ENCODE results near the gene PEDS1. TPM values are rescaled to one million over a fixed set of nuclear protein-coding genes. Genes with fewer than 3 reads are reported as not detected.

PEDS1 gene
- total RNA-seq, 1 experiment from 2014 or later = 29.7 TPM

DNA sequence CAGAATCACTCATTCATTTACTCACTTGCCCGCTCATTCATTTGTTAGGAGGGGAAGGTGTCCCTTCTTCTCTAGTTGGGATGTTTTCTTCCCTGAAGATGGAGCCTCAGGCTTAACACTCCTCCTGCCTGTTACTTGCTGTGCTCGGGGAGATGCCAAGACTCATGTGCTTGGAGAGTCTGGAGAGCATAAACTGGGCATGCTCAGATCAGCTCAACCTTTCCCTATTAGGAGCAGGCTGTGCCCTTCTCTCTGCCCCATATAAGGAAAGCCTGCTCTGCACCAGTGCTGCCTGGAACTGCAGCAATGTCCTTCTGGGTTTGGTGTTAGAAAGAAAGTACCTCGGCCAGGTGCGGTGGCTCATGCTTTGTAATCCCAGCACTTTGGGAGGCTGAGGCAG, 22.5 kb downstream of the PEDS1 start:
- no peak overlapping the region for H3K27ac ChIP-seq (ENCODE audit: low read length)
- no peaks in the 10 kb centered on the region for H4K20me1 ChIP-seq (ENCODE audit: insufficient read depth, low read depth, low read length)
- H3K9me2 ChIP-seq (replicated peaks; ENCODE audit: insufficient read depth, low read length) = no peaks in the 10 kb centered on the region
- no peak overlapping the region for H2AFZ ChIP-seq (ENCODE audit: low read length)
- H3K4me2 ChIP-seq (ENCODE audit: low read depth, low read length, poor library complexity, severe bottlenecking) = no peak overlapping the region
- H3K9me3 ChIP-seq (ENCODE audit: low read length) = no peaks in the 10 kb centered on the region
- no peak overlapping the region for H3K9ac ChIP-seq (ENCODE audit: low read length)
- no peaks in the 10 kb centered on the region for H3K4me1 ChIP-seq (ENCODE audit: low read length)
- DNase-seq = no peak
- H3K36me3 ChIP-seq (ENCODE audit: insufficient read depth, low read length) = peaks cover 11% of the 10 kb centered on the region; the same call in 1 of the 2 replicates
- H3K27me3 ChIP-seq (ENCODE audit: low read length) = no peaks in the 10 kb centered on the region
- peaks cover 9% of the 10 kb centered on the region; the same call in 1 of the 2 replicates for H3K79me2 ChIP-seq (ENCODE audit: low read length)
- H3K4me3 ChIP-seq (ENCODE audit: low read length) = no peak overlapping the region

DNA sequence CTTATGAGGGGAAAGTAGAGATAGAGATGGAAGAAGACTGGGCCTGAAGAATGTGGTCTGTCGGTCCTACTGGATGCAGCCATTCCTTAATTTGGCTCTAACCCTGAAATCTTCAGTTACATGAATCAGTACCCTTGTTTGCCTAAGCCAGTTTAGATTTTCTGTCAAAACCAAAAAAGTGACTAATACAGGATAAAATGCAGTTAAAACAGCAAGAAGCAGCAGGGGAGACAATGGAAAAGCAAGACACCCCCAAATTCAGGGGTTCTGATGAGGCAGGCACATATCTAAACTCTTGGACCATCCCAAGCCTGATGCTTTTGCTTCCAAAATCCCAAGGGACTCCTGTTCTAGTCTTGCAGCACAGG, 23.2 kb downstream of the PEDS1 start:
- DNase-seq = no peak
- Histone ChIP-seq H3K9me3 (ENCODE audit: low read length) (no peaks in the 10 kb centered on the region), H3K4me1 (ENCODE audit: low read length) (no peaks in the 10 kb centered on the region), H3K79me2 (ENCODE audit: low read length) (0 out of 2 replicates have a peak, but pooled peaks cover 5% of the 10 kb centered on the region), H3K27me3 (ENCODE audit: low read length) (no peaks in the 10 kb centered on the region), H3K9ac (ENCODE audit: low read length) (no peak overlapping the region), H3K27ac (ENCODE audit: low read length) (no peak overlapping the region), H4K20me1 (ENCODE audit: insufficient read depth, low read depth, low read length) (no peaks in the 10 kb centered on the region), H3K36me3 (ENCODE audit: insufficient read depth, low read length) (peaks cover 10% of the 10 kb centered on the region; the same call in 1 of the 2 replicates), H3K4me3 (ENCODE audit: low read length) (no peak overlapping the region), H2AFZ (ENCODE audit: low read length) (no peak overlapping the region), H3K9me2 (replicated peaks; ENCODE audit: insufficient read depth, low read length) (no peaks in the 10 kb centered on the region), H3K4me2 (ENCODE audit: low read depth, low read length, poor library complexity, severe bottlenecking) (no peak overlapping the region)

DNA sequence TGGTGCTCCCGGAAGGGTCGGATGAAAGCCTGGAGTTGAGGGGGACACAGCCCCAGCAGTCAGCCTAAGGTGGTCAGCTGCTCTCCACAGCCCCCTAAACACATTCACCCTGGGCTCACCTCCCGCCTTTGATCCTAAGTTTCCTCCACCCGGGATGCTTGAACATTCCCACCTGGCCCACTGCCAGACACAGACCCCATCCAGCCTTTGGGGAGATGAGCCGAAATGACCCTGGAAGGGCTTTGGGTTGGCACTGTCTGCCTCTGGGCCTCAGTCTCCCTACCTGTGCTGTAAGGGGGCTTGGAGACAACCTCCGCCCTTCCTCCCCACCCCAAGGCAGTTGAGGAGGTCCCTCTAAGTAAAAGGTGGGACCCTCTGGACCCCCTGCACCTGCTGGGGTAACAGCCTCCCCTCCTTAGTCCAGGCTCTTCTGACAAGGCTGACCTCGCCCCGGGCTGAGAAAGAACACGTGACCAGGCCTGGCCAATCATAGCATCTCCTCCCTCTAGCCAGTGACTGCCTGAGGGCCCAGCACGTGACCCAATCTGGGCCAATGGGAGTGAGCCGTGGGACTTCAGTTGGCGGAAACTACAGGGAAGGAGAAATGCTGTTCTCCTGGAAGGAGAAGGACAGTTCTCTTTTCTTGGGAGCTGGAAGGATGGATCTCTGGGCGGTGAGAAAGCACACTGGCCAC, 23.7 kb downstream of the PEDS1 start:
- no peak overlapping the region for H3K4me3 ChIP-seq (ENCODE audit: low read length)
- no peak overlapping the region for H3K9ac ChIP-seq (ENCODE audit: low read length)
- no peak overlapping the region for H2AFZ ChIP-seq (ENCODE audit: low read length)
- no peaks in the 10 kb centered on the region for H3K9me3 ChIP-seq (ENCODE audit: low read length)
- no peak overlapping the region for H3K27ac ChIP-seq (ENCODE audit: low read length)
- H3K9me2 ChIP-seq (replicated peaks; ENCODE audit: insufficient read depth, low read length) = no peaks in the 10 kb centered on the region
- H3K4me2 ChIP-seq (ENCODE audit: low read depth, low read length, poor library complexity, severe bottlenecking) = no peak overlapping the region
- H3K4me1 ChIP-seq (ENCODE audit: low read length) = no peaks in the 10 kb centered on the region
- H4K20me1 ChIP-seq (ENCODE audit: insufficient read depth, low read depth, low read length) = no peaks in the 10 kb centered on the region
- peak; percentile 49 for DNase-seq
- H3K36me3 ChIP-seq (ENCODE audit: insufficient read depth, low read length) = peaks cover 10% of the 10 kb centered on the region; the same call in 1 of the 2 replicates
- no peaks in the 10 kb centered on the region for H3K27me3 ChIP-seq (ENCODE audit: low read length)
- 0 out of 2 replicates have a peak, but pooled peaks cover 5% of the 10 kb centered on the region for H3K79me2 ChIP-seq (ENCODE audit: low read length)

DNA sequence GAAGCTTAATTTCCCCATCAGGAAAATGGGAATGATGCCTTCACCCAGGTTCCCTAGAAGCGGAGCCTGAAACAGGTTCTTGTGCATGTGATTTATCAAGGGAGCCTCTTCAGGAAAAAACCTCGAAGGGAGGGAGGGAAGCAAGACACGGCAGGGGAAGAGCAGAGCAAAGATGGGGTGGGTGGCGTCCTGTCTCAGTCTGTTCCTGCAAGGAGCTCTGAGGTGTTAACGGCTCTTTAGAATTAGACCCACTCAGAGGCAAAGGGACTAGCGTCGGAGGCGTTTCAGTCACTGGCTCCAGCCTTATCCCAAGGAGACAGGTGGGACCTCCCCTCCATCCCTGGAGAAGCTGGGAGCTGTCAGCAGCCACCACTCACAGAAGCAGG, 25.0 kb downstream of the PEDS1 start:
- no peaks in the 10 kb centered on the region for H4K20me1 ChIP-seq (ENCODE audit: insufficient read depth, low read depth, low read length)
- no peaks in the 10 kb centered on the region for H3K9me2 ChIP-seq (replicated peaks; ENCODE audit: insufficient read depth, low read length)
- H3K79me2 ChIP-seq (ENCODE audit: low read length) = no peaks in the 10 kb centered on the region
- DNase-seq = no peak
- peaks cover 17% of the 10 kb centered on the region; the same call in 1 of the 2 replicates for H3K36me3 ChIP-seq (ENCODE audit: insufficient read depth, low read length)
- H3K4me2 ChIP-seq (ENCODE audit: low read depth, low read length, poor library complexity, severe bottlenecking) = no peak overlapping the region
- no peak overlapping the region for H3K27ac ChIP-seq (ENCODE audit: low read length)
- no peak overlapping the region for H3K4me3 ChIP-seq (ENCODE audit: low read length)
- H2AFZ ChIP-seq (ENCODE audit: low read length) = no peak overlapping the region
- no peaks in the 10 kb centered on the region for H3K4me1 ChIP-seq (ENCODE audit: low read length)
- no peaks in the 10 kb centered on the region for H3K27me3 ChIP-seq (ENCODE audit: low read length)
- H3K9me3 ChIP-seq (ENCODE audit: low read length) = no peaks in the 10 kb centered on the region
- H3K9ac ChIP-seq (ENCODE audit: low read length) = no peak overlapping the region

DNA sequence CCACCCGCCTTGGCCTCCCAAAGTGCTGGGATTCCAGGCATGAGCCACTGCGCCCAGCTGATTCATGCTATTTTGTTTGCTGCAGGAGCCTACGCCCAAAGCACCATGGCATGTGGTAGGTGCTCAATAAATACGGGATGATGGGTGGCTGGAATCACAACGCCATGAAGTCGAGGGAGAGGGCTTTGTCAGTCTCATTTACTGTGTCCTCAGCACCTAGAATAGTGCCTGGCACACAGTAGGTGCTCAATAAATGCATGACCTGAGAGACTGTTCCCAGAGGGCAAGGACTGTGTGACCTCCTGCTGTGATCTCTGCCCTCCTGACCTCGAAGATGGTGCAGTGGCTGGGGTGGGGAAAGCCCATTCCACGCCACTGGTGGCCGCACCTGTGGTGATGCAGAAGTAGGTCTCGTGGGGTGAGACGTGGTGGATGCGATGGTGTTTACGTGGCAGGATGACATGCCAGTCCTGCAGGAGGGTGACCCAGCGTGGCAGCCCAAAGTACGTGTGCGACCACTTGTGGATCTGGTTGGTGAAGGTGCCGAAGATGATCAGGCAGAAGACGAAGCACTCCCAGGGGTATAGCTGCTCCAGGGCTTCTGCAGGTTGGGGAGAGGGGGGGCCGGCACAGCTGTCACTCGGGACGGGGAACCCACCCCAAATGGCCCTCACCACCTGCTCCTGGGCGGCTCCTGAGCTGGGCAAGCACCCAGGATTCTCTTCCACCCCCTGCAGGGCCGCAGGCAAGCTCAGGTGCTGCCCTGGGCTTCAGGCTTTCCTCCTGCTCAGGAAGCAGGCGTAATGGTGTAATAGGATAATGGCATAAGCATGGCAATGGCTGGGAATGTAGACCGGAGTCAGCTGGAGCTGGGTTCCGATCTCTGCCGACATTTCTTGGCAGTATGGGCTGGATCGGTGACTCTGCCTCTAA, 25.7 kb downstream of the PEDS1 start:
- Histone ChIP-seq H3K36me3 (ENCODE audit: insufficient read depth, low read length) (peaks cover 17% of the 10 kb centered on the region; the same call in 1 of the 2 replicates), H3K9me3 (ENCODE audit: low read length) (no peaks in the 10 kb centered on the region), H3K9ac (ENCODE audit: low read length) (no peak overlapping the region), H3K27ac (ENCODE audit: low read length) (no peak overlapping the region), H3K4me1 (ENCODE audit: low read length) (no peaks in the 10 kb centered on the region), H3K27me3 (ENCODE audit: low read length) (no peaks in the 10 kb centered on the region), H4K20me1 (ENCODE audit: insufficient read depth, low read depth, low read length) (no peaks in the 10 kb centered on the region), H3K79me2 (ENCODE audit: low read length) (no peaks in the 10 kb centered on the region), H2AFZ (ENCODE audit: low read length) (no peak overlapping the region), H3K4me2 (ENCODE audit: low read depth, low read length, poor library complexity, severe bottlenecking) (no peak overlapping the region), H3K9me2 (replicated peaks; ENCODE audit: insufficient read depth, low read length) (no peaks in the 10 kb centered on the region), H3K4me3 (ENCODE audit: low read length) (no peak overlapping the region)
- DNase-seq = no peak

DNA sequence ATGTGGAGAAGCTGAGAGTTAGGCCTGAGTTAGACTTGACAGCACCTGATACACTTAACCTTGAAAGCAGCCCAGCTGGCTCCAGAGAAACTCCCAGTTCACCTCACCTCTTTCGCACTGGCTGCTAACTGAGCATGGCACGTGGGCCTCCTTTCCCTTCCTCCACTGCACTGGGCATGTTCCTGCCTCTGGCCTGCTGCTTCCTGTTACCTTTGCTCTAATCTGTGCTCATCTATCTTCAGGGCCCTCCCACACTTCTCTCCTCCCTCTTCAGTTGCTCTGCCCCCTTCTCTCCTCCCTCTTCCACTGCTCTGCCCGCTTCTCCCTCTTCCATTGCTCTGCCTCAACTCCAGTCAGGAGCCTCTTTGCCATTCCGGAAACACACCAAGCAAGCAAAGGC, 26.9 kb downstream of the PEDS1 start:
- Histone ChIP-seq H3K4me3 (ENCODE audit: low read length) (no peak overlapping the region), H3K27ac (ENCODE audit: low read length) (no peak overlapping the region), H3K9me3 (ENCODE audit: low read length) (no peaks in the 10 kb centered on the region), H3K4me1 (ENCODE audit: low read length) (no peaks in the 10 kb centered on the region), H2AFZ (ENCODE audit: low read length) (no peak overlapping the region), H3K36me3 (ENCODE audit: insufficient read depth, low read length) (peaks cover 12% of the 10 kb centered on the region; the same call in 1 of the 2 replicates), H3K9ac (ENCODE audit: low read length) (no peak overlapping the region), H3K79me2 (ENCODE audit: low read length) (no peaks in the 10 kb centered on the region), H4K20me1 (ENCODE audit: insufficient read depth, low read depth, low read length) (no peaks in the 10 kb centered on the region), H3K9me2 (replicated peaks; ENCODE audit: insufficient read depth, low read length) (no peaks in the 10 kb centered on the region), H3K4me2 (ENCODE audit: low read depth, low read length, poor library complexity, severe bottlenecking) (no peak overlapping the region), H3K27me3 (ENCODE audit: low read length) (no peaks in the 10 kb centered on the region)
- no peak for DNase-seq

DNA sequence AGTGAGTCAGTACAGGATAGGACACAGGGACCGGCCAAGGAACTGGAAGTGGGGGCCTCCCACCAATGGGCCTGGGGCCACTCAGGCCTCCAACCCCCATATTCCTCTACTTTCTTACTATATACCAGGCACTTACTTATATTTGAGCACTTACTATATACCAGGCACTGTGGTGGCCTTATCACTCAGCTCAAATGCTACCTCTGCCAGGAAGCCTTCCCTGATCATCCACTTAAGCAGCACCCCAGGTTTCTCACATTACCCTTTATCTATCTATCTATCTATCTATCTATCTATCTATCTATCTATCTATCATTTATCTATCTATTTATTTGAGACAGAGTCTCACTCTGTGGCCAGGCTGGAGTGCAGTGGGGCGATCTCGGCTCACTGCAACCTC, 28.2 kb downstream of the PEDS1 start:
- Histone ChIP-seq H3K27ac (ENCODE audit: low read length) (no peak overlapping the region), H3K79me2 (ENCODE audit: low read length) (no peaks in the 10 kb centered on the region), H3K4me2 (ENCODE audit: low read depth, low read length, poor library complexity, severe bottlenecking) (no peak overlapping the region), H3K4me3 (ENCODE audit: low read length) (no peak overlapping the region), H3K9me2 (replicated peaks; ENCODE audit: insufficient read depth, low read length) (no peaks in the 10 kb centered on the region), H3K9ac (ENCODE audit: low read length) (no peak overlapping the region), H3K27me3 (ENCODE audit: low read length) (no peaks in the 10 kb centered on the region), H2AFZ (ENCODE audit: low read length) (no peak overlapping the region), H3K36me3 (ENCODE audit: insufficient read depth, low read length) (peaks cover 12% of the 10 kb centered on the region; the same call in 1 of the 2 replicates), H4K20me1 (ENCODE audit: insufficient read depth, low read depth, low read length) (no peaks in the 10 kb centered on the region), H3K9me3 (ENCODE audit: low read length) (no peaks in the 10 kb centered on the region), H3K4me1 (ENCODE audit: low read length) (no peaks in the 10 kb centered on the region)
- DNase-seq = no peak

DNA sequence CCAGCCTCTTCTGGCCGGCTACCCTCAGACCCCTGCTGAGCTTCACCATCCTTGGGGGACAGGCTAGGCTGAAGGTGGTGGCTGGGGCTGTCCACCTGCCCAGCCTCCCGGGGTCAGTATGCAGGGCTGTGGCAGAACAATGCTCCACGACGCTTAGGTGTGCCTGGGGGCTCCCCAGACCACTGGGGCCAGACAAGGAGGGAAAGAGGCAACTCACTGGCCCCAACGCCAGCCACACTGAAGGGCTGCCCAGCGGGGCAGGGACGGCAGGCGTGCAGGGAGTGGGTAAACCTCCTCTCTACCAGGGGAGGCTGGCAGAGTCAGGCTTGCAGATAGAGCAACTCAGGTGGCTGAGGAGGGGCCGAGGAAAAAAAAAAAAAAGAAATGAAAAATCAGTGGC, 29.0 kb downstream of the PEDS1 start:
- H3K9me3 ChIP-seq (ENCODE audit: low read length) = no peaks in the 10 kb centered on the region
- H4K20me1 ChIP-seq (ENCODE audit: insufficient read depth, low read depth, low read length) = no peaks in the 10 kb centered on the region
- H3K36me3 ChIP-seq (ENCODE audit: insufficient read depth, low read length) = peaks cover 12% of the 10 kb centered on the region; the same call in 1 of the 2 replicates
- no peak overlapping the region for H3K4me3 ChIP-seq (ENCODE audit: low read length)
- H2AFZ ChIP-seq (ENCODE audit: low read length) = no peak overlapping the region
- H3K9me2 ChIP-seq (replicated peaks; ENCODE audit: insufficient read depth, low read length) = no peaks in the 10 kb centered on the region
- H3K79me2 ChIP-seq (ENCODE audit: low read length) = no peaks in the 10 kb centered on the region
- H3K9ac ChIP-seq (ENCODE audit: low read length) = no peak overlapping the region
- no peaks in the 10 kb centered on the region for H3K4me1 ChIP-seq (ENCODE audit: low read length)
- H3K27ac ChIP-seq (ENCODE audit: low read length) = no peak overlapping the region
- H3K4me2 ChIP-seq (ENCODE audit: low read depth, low read length, poor library complexity, severe bottlenecking) = no peak overlapping the region
- H3K27me3 ChIP-seq (ENCODE audit: low read length) = no peaks in the 10 kb centered on the region
- no peak for DNase-seq
